GM12891 (cell line): ENCODE data around the gene OR5H2.

ENCODE experiments used
- POLR2A ChIP-seq: IDR thresholded peaks from 2 replicates; pipeline ENCODE4 v1.6.1; 2011; ENCODE audit warnings: low read depth, low read length, control low read depth
- POLR2AphosphoS5 ChIP-seq: IDR thresholded peaks from 2 replicates; pipeline ENCODE4 v1.6.1; 2011; ENCODE audit warnings: low read depth, low read length, control low read depth
- SPI1 ChIP-seq: IDR thresholded peaks from 2 replicates; pipeline ENCODE4 v1.6.1; 2011; ENCODE audit warnings: low read depth, low read length, control low read depth
- TAF1 ChIP-seq: IDR thresholded peaks from 2 replicates; pipeline ENCODE4 v1.6.1; 2011; ENCODE audit warnings: low read depth, low read length, control low read depth

- TF ChIP-seq POLR2A = no peak
- TF ChIP-seq POLR2AphosphoS5 = no peak
- no peak for TF ChIP-seq TAF1
- no peak for TF ChIP-seq SPI1
Observed at GRCh38 chr3:98331329-98331728, 49.0 kb downstream of the OR5H2 start.
